HG03571 (cell line): ENCODE data around the gene TRUB2.
A peak's percentile ranks its signal among the peaks of the same experiment; 100 is the strongest.

ENCODE experiments used
- ATAC-seq: cut with Tn5 transposase; IDR thresholded peaks from one replicate; pipeline ENCODE4 v1.9.1; 2021; ENCODE audit not compliant: unreplicated experiment

Gene TRUB2, protein sequence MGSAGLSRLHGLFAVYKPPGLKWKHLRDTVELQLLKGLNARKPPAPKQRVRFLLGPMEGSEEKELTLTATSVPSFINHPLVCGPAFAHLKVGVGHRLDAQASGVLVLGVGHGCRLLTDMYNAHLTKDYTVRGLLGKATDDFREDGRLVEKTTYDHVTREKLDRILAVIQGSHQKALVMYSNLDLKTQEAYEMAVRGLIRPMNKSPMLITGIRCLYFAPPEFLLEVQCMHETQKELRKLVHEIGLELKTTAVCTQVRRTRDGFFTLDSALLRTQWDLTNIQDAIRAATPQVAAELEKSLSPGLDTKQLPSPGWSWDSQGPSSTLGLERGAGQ

DNA sequence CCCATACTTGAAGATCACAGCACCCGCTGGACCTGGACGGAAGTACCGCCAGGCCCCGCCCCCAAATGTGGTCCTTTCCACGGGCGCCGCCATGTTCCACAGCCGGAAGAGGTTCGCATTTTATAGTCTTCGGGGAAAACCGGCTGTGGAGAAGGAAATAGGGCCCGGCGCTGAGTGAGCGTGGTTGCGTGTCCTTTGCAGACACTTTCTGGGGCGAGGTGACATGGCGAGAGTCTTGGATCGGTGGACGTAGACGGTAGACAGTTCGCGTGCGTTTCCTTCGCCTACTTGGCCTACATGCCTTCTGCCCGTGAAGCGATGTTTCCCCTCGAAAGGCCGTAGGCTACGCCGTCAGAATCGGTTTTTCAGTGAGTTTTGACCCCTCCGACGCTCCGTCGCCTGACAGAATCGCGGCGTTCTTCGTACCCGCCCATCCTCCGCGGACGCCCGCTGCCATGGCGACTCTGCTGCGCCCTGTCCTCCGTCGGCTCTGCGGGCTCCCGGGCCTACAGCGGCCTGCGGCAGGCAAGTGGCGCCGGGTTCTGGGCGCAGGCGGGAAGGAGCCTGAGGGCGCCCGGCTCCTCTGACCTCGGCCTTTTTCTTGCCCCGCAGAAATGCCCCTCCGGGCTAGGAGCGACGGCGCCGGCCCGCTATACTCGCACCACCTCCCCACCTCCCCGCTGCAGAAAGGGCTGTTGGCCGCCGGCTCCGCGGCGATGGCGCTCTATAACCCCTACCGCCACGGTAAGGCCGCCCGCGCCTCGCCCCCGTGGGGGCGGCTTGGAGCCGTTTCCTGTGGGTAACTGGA is at the start of gene TRUB2, which contains the start of gene COQ4:
Gene TRUB2 (minus strand): TSS at position 44 of the 808 bp plus-strand sequence. CDS start 39 bp downstream, at position 5.
Gene COQ4 (plus strand): TSS at position 436 of the 808 bp plus-strand sequence. CDS start 20 bp downstream, at position 456.
- peak; percentile 77 for ATAC-seq

DNA sequence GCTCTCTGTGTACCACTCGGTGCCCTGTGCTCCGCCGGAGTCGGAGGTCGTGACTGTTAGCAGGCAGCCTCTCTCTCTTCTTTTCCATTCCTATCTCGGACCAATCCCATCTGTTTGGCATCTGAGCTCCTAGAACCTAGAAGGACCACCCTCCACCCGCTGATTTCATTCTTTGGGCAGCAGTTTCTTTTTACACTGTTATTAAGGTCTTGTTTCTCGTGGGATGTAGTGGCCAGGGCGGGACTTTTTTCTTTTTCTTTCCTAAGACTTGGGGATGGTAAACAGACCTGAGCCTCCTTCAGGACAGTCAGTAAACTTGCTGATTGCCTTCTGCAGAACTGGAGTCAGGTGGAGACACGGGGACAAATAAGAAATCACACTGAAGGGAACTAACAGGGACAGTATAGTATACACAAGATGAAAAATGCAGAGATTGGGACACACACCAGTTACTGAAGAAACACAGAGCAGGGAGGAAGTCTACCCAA is 49.4 kb upstream of the TRUB2 start:
- no peak for ATAC-seq

DNA sequence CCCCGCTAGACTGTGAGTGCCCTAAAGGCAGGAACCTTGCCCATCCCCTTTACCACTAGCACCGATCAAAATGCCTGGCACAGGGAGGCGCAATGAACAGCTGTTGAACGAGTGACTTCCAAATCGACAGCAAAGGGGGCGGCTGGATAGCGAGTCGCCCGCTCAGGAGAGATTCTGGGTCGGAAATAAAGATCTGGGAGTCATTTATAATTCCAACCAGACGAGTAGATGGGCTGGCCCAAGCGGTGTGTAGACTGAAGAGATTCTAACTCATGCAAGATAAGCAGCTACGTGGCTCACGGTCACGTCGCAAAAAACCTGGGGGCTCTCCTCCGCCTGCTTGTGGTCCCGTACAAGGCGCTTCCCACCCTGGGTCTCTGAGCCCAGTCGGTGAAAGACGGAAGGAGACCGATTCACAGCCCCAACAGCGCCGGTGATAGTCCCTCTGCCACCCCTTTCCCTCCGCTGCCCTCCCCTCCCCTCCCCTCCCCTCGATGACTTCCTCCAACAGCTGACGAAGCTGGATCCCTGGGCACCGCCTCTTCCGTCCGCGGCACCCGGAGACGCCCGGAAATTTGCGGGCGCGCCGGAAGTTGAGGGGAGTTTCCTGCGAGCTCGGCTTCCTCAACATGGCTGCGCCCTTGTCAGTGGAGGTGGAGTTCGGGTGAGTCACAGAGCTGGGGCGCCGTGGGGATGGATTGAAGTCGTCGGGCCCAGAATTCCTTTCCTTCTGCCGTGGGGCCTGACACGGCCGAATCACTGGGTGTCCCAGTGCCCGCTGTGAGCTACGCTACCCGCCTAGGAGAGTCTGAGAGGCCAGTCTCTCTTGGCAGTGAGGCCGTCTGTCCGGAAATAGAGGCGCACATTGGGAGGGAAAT is 48.7 kb upstream of the TRUB2 start, which contains the start of gene URM1:
Gene URM1 (plus strand): TSS at position 623 of the 878 bp plus-strand sequence. CDS start 7 bp downstream, at position 630.
- ATAC-seq: peak; percentile 72

DNA sequence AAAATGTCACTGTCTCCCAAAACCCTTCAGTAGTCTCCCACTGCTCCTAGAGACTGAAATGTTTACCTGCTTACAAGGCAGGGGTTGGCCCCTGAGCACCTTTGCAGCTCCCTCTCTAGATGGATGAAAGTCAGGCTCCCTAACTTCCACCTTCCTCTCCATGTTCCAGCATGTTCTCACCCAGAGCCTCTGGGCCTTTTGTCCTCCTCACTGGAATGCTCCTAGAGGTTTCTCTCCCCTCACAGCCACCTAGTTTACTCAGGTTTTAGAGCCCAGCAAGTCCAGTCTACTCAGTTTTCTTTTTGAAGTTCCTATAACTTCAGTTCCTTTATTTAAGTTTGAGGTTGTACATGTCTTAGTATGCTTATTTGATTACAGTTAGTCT is 48.1 kb upstream of the TRUB2 start:
- ATAC-seq: no peak

DNA sequence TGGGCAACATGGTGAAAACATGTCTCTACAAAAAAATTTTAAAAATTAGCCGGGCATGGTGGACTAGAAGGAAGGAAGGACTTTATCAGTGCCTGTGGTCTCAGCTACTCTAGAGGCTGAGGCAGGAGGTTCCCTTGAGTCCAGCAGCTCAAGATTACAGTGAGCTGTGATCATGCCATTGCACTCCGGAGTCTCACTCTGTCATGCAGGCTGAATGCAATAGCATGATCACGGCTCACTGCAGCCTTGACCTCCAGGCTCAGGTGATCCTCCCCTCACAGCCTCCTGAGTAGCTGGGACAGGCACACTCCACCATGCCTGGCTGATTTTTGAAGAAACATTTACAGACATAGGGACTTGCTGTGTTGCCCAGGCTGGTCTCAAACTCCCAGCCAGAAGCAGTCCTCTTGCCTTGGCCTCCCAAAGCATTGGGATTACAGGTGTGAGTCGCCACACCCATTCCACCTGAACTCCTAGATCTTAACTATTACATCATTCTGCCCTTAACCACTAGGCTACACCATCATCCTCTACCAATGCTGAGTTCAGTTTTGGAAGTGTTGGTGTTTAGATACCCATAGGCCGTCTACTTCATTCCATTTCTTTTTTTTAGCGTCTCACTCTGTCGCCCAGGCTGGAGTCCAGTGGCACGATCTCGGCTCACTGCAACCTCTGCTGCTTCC is 46.9 kb upstream of the TRUB2 start:
- ATAC-seq: no peak

DNA sequence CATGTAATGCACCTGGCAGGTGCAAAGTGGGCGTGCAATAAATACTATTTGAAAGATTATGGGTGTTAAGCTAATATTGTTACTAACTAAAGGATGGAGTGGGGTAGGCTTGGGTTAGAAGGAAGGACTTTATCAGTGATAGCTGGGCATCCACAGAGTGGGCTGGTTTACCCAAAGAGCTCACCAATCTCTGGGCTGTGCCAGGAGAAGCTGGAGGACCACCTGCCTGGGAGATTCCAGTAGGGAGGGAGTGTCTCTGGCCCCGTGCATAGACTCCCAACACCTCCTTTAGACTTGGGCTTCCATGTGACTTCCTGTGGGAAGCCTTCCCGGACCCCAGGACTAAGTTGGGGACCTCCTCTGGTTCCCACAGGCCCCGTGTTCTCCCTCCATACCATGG is 43.3 kb upstream of the TRUB2 start:
- no peak for ATAC-seq

DNA sequence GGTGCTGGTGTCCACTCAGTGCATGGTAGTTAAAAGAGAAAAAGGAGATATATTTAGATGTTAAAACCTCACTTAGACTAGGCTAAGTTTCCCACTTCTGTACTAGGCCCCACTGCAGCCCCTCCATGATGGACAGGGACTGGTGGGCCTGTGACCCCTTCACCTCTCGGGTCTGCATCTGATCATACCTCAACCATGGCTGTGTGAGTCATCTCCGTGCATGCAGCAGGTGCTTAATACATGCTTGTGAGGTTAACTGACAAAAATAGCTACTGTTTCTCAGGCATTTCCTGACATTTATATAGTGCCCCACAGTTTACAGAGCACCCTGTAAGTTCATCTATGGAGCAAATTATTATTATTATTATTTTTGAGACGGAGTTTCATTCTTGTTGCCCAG is 40.5 kb upstream of the TRUB2 start:
- ATAC-seq: no peak

DNA sequence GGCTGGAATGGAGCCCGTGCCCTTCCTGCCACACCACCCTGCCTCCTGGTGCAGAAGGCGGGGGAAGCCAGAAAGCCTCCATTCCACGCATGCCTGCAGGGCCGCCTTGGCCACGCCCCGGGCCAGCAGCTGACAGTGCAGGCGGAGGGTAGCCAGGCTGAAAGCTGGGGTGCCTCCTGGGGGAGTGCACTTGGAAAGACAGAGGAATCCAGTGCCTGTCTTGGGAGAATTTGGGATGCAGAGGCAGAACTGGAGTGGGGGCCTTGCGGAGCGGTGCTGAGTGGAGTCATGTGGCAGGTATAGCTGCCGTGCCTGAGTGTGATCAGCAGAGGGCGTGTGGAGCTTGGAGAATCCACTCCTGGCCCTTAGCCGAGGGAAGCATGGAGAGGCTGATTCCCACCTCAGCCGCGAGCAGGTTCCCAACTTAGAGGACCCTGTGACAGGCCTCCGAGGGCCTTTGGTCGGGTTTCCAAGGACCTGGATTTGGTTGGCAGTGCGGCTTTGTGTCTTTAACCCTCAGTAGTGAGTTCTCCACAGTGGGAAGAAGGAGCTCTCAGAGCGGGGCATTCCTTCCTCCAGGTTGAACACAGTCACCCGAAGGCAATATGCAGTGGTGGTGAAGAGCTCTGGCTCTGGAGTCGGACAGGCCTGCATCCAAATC is 39.9 kb upstream of the TRUB2 start:
- no peak for ATAC-seq

DNA sequence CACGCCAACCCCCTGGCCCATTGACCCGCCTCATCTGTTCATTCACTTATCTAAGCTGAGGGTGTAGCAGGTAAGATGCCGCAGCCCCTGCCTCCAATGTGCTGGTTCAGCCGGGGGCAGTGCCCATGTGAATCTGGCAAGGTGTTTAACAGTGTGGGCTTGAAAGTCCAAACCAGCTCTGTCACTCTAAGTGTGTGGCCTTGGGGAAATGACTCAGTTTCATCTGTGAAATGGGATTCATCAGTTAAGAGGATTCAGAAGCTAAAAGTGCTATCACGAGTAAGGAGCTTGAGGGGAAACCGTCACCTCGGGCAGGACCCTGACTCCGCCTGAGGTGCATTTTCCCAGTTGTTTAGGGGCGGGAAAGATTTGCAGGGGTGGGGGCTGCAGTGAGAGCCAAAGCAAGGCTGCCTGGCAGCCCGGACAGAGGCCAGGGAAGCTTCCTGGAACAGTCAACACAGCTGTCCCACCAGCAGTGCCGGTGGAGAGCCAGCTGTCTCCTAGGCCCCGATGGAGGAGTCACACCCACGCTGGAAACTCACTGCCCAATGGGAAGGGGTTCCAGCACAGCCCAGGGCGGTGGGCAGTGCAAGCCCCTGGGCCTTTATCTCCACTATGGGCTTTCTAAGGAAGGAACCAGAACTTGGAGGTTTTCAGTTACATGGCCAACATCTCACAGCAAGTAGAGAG is 39.2 kb upstream of the TRUB2 start:
- ATAC-seq: no peak

DNA sequence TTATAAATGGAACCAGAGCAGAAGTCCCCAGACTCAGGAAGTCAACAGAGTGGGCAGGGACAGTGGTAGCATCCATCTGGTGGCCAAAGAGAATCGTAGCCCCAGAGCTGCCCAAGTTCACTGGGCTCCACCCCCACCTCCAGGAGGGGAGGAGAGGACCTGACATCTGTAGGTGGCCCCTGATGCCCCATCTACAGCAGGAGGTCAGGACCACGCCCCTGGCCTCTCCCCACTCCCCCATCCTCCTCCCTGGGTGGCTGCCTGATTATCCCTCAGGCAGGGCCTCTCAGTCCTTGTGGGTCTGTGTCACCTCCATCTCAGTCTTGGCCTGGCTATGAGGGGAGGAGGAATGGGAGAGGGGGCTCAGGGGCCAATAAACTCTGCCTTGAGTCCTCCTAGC is 38.6 kb upstream of the TRUB2 start:
- no peak for ATAC-seq

DNA sequence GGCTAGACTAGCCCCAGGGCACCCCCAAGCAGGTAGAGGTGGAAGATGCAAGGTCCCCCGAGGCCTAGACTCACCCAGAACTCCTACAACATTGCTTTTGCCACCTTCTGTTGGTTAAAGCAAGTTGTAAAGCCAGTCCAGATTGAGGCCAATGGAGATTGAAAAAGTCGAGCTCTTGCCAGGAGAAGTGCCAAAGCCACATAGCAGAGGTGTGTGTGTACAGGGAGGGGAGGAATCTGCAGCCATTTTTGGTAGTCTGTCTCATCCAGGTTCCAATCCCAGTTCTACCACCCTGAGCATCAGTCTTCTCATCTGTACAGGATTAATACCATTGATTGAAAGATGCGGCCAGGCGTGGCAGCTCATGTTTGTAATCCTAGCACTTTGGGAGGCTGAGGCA is 36.6 kb upstream of the TRUB2 start:
- no peak for ATAC-seq

DNA sequence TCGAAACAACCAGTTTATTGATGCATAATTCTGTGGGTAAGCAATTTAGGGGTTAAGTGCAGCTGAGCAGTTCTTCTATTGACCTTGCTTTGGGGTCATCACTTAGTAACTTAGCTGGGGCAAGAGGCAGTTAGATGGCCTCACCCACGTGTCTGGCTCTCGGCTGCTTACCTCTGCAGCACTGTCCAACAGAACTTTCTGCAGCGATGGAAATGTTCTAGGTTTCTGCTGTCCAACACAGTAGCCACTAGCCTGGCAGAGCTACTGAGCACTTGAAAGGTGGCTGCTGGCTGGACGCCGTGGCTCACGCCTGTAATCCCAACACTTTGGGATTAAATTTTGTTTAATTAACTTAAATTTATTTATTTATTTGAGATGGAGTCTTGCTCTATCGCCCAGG is 35.8 kb upstream of the TRUB2 start:
- ATAC-seq: no peak

DNA sequence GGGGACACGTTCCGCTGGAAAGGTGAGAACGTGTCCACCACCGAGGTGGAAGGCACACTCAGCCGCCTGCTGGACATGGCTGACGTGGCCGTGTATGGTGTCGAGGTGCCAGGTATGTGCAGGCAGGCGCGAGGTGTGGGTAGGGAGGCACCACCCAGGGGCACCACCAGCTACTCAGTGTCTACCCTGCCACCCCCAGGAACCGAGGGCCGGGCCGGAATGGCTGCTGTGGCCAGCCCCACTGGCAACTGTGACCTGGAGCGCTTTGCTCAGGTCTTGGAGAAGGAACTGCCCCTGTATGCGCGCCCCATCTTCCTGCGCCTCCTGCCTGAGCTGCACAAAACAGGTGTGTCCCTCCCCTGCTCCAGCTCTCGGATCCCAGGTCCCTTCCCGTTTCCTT is 33.2 kb upstream of the TRUB2 start:
- ATAC-seq: no peak

DNA sequence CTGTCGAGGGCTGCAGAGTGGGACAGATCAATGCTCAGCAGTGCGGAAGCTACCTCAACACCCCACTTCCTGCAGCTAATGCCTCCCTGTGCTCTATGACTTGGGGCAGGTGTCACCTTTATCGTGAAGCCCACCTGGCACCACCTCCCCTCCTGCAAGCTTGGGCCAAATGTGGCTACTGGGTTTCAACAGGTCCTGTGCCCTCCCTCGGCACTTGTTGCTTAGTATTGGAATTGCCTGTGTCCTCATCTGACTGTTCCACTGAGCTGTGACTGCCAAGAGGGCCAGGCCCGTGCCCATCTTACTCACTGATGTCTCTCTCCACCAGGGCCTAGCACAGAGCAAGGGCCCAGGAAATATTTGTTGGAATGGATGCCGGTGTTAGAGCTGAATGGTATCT is 27.5 kb upstream of the TRUB2 start:
- no peak for ATAC-seq

DNA sequence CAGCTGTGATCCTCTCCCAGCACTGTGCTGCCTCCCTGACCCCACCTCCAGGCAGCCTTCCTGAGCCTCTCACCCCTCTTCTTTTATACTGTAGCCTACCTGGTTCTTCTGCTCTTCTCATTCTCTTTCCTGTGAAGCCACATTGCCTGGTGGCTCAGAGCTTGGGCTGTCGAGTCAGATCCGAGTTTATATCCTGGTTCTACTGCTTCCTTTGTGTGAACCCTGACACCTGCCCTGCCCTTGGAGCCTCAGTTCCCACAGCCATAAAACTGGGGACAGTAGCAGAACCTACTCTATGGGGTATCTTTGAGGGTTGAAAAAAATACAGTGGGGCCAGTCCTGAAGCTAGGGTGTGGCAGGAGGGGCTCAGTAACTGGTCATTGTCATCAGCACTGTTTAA is 26.9 kb upstream of the TRUB2 start:
- no peak for ATAC-seq

DNA sequence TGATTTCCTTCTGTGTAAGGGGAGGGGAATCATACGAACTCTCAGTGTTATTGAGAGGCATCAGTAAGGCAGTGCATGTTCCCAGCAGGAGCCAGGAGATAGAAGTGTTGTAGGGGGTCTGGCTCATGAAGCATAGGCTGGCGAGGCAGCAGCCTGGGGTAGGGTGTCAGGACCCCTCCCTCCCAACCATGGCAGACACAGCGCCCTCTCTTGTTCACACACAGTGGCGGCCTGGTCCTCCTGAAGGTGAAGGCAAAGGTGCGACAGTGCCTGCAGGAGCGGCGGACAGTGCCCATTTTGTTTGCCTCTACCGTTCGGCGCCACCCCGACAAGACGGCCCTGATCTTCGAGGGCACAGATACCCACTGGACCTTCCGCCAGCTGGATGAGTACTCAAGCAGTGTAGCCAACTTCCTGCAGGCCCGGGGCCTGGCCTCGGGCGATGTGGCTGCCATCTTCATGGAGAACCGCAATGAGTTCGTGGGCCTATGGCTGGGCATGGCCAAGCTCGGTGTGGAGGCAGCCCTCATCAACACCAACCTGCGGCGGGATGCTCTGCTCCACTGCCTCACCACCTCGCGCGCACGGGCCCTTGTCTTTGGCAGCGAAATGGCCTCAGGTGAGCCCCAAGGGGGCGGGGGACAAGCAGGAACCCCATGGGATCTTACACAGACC is 22.8 kb upstream of the TRUB2 start:
- ATAC-seq: no peak

DNA sequence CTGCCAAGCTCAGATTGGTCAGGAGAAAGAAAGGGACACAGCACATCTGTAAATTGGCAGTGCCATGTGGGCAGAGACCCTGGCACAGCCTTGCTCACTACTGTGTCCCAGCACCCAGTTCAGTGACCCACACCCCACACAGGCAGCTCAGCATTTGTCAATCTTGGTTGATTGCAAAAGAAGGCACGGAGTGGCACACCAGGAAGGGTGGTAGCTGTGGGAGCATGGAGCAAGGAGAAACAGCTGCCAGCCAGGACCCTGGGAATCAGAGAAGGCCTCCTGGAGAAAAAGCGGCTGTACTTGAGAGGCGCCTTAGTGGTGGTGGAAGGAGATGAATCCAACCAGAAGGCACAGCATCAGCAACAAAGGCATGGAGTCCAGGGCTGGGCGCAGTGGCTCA is 21.6 kb upstream of the TRUB2 start:
- ATAC-seq: no peak

DNA sequence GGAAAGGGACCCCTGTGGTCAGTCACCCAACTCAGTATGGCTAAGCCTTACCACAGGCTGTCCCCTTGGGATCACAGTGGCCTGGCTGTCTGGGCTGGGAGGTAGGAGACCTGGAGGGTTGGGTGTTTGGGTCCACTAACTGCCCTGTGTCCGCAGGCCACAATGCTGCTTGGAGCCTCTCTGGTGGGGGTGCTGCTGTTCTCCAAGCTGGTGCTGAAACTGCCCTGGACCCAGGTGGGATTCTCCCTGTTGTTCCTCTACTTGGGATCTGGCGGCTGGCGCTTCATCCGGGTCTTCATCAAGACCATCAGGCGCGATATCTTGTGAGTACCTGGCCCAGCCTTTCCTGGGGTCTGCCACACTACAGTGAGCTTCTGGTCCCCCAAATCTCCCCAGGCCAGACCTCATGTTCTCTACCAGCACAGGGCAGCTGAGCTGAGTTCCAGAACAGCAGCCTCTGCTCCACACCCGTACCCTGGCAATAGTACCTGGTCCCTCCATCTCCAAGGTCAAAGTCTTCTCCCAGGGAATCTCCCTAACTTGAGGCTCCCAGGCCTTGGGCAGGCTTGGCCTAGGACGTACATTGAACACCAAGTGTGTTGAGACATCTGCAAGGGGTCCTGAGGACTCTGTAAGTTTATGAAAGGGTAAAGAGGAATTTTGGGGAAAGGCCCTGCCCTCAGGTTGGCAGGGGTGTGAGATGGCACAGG is 20.9 kb upstream of the TRUB2 start:
- no peak for ATAC-seq
